RWPE1 (cell line): ENCODE measurements around the gene VLDLR.
"Not testable (repeated sequence)": the region's sequence is repeated elsewhere in the genome, so short reads cannot be mapped to it uniquely, and the experiment has no call there.

ENCODE experiments used
- CTCF ChIA-PET: fragments of 350-600 bp; sonication (Branson Sonifier 250); formaldehyde crosslinking; extraction: SDS; loops from one replicate; lab custom pipeline; 2021; lab: Yijun Ruan, JAX
- POLR2A ChIA-PET: fragments of 400-600 bp; formaldehyde crosslinking; extraction: SDS; loops from one replicate; lab custom pipeline; 2020; ENCODE audit warnings: antibody characterized with exemption; ENCODE audit not compliant: low non-redundant PET; lab: Yijun Ruan, JAX
- DNase-seq: peaks from one replicate; pipeline ENCODE4 v3.0.0; 2012; ENCODE audit warnings: low spot score
- H3K27ac ChIP-seq: fragments of 450-650 bp; 2 replicates; pipeline ENCODE4 v1.5.1; 2017
- CTCF ChIP-seq: fragments of 450-650 bp; conservative IDR thresholded peaks from 2 replicates; pipeline ENCODE4 v1.5.1; 2017; ENCODE audit warnings: low read depth, mild to moderate bottlenecking

VLDLR gene

DNA sequence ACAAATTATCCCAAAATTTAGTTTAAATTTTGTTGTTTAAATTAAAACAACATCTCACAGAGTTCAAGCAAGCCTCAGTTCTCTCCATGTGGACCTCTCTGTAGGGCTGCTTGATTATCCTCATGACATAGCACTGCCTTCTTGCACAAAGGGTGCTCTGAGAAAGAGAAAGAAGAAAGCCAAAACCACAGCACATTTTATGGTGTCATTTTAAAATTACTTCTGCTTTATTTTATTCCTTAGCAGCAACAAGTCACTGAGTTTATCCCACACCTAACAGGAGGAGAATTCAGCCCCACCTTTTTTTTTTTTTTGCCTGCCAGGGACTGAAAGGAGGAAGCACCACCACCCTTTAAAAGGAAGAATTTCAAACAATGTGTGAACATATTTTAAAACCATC lies 82.9 kb downstream of the VLDLR start:
- H3K27ac ChIP-seq, result no peak overlapping the region
- no peak for DNase-seq
- POLR2A ChIA-PET, result no interaction called here
- no peak for TF ChIP-seq CTCF
- CTCF ChIA-PET, result no interaction called here

- CTCF ChIA-PET, POLR2A ChIA-PET, DNase-seq, H3K27ac ChIP-seq: not testable (repeated sequence)
Observed at GRCh38 chr9:2707256-2707655, 85.7 kb downstream of the VLDLR start.
